B cell (primary cell): Measurements from ENCODE around the gene THSD4.

Experiments
- CTCF ChIP-seq: fragments of 200-600 bp; IDR thresholded peaks from one replicate; pipeline ENCODE4 v1.8.0; 2022; ENCODE audit warnings: antibody characterized with exemption, mild to moderate bottlenecking
- EZH2 ChIP-seq: IDR thresholded peaks from 2 replicates; pipeline ENCODE4 v1.6.1; 2012; ENCODE audit warnings: borderline replicate concordance, low read depth, mild to moderate bottlenecking, moderate library complexity, low read length; ENCODE audit not compliant: insufficient read depth, poor library complexity, severe bottlenecking

DNA sequence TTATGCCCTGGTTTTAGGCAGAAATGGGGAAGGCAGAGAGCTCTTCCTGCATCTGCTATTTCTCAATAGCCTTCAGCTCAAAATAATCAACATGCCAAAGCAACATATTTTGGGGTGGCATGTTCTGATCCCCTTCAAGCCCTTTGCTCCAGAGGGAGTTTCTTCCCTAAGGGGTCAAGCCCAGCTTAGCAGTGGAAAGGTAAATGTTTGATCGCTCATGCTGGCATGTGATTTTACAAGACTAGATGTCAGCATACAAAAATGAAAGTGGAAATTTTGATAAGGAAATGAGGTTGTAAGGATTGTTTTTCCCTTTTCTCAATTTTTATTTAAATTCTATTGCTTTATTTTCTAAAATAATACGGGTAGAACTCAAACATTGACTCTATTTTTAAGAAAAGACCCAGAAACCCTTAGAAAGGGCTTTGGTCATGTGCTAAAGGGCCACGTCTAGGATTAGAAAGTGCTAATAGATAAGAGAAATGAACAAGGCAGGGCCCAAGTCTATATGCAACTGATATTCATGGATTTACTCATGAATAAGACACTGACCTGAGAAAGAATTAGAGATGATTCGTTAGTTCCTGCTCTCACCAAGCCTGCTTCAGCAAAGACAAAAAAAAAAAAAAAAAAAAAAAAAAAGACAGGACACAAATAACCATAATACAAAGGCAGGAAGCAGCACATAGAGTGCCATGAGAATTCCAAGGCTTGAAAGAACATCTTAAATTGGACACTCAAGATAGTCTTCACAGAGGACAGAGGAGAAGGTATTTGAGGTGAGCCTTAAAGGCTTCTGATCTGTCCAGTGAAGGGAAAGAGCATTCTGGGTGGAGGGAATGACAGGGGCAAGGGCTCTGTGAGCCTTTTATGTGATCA lies 640.1 kb downstream of the THSD4 start:
- no peak for TF ChIP-seq CTCF
- no peak for TF ChIP-seq EZH2
